ENCODE measurements around the gene GZF1.

GRCh38 chr20:23356203-23356602 is 5.8 kb upstream of the GZF1 start:
- TF ChIP-seq CTCF (IDR thresholded peaks at IDR 0.05) (no peak), EZH2 (IDR thresholded peaks at IDR 0.05; ENCODE audit: borderline replicate concordance, insufficient read depth, low read depth, low read length, poor library complexity, severe bottlenecking) (no peak)
